IMR-90 (cell line): Measurements from ENCODE around the gene SLC22A15.

Experiments used
- BHLHE40 ChIP-seq: fragments of 150-350 bp; IDR thresholded peaks from 2 replicates; pipeline ENCODE4 v1.6.1; 2016; ENCODE audit warnings: mild to moderate bottlenecking, low read depth, low read length
- CEBPB ChIP-seq: IDR thresholded peaks from 2 replicates; pipeline ENCODE4 v1.6.1; 2012; ENCODE audit warnings: low read depth, low read length, improper control_type of control experiment
- CHD1 ChIP-seq: IDR thresholded peaks from 2 replicates; pipeline ENCODE4 v1.6.1; 2012; ENCODE audit warnings: low read depth, low read length, improper control_type of control experiment
- CTCF ChIP-seq: conservative IDR thresholded peaks from 2 replicates; pipeline ENCODE4 v1.5.1; 2012; ENCODE audit warnings: mild to moderate bottlenecking, low read depth, low read length, improper control_type of control experiment
- MAFK ChIP-seq: IDR thresholded peaks from 2 replicates; pipeline ENCODE4 v1.6.1; 2012; ENCODE audit warnings: low read depth, low read length, improper control_type of control experiment
- MAZ ChIP-seq: IDR thresholded peaks from 2 replicates; pipeline ENCODE4 v1.6.1; 2012; ENCODE audit warnings: low read depth, mild to moderate bottlenecking, low read length, improper control_type of control experiment, moderate library complexity, borderline replicate concordance
- MXI1 ChIP-seq: IDR thresholded peaks from 2 replicates; pipeline ENCODE4 v1.6.1; 2012; ENCODE audit warnings: low read depth, mild to moderate bottlenecking, low read length, moderate library complexity, borderline replicate concordance
- NFE2L2 ChIP-seq: fragments of 150-350 bp; IDR thresholded peaks from 2 replicates; pipeline ENCODE4 v1.6.1; 2016; ENCODE audit warnings: low read depth, mild to moderate bottlenecking, low read length
- POLR2A ChIP-seq: IDR thresholded peaks from 2 replicates; pipeline ENCODE4 v1.6.1; 2012; ENCODE audit warnings: mild to moderate bottlenecking, low read depth, low read length
- RAD21 ChIP-seq: IDR thresholded peaks from 2 replicates; pipeline ENCODE4 v1.6.1; 2012; ENCODE audit warnings: low read length, improper control_type of control experiment
- RCOR1 ChIP-seq: IDR thresholded peaks from 2 replicates; pipeline ENCODE4 v1.6.1; 2012; ENCODE audit warnings: mild to moderate bottlenecking, low read length, improper control_type of control experiment; ENCODE audit not compliant: insufficient replicate concordance
- RFX5 ChIP-seq: IDR thresholded peaks from 2 replicates; pipeline ENCODE4 v1.8.0; 2012; ENCODE audit warnings: low read depth, mild to moderate bottlenecking, low read length, moderate library complexity
- SMC3 ChIP-seq: fragments of 150-350 bp; IDR thresholded peaks from 2 replicates; pipeline ENCODE4 v1.6.1; 2016; ENCODE audit warnings: low read depth, mild to moderate bottlenecking, antibody characterized with exemption, low read length, moderate library complexity
- TF ChIP-seq, protein P1 (sequence below): fragments of 150-350 bp; IDR thresholded peaks from 2 replicates; pipeline ENCODE4 v1.6.1; 2017; ENCODE audit warnings: mild to moderate bottlenecking, antibody characterized with exemption, low read length, low read depth

DNA sequence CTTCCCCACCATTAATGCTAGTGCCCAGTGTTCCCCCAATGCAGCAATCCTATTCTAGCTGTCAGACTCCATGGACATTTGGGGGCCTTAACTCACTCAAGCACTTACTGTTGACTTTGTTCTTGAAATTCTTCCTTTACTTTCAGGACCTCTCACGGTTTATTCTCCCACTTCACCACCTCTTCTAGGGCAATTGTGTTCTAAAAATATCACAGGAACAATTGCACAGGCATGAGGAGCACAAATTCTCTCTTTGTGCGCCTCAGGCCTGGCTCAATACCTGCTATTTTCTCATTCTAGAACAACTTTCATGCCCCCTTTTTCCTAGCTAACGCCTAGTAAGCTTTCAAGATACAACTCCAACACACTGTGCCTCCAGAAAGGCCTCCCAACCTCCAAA is 142.2 kb downstream of the SLC22A15 start:
- TF ChIP-seq CTCF (no peak), POLR2A (no peak), MAZ (no peak), SMC3 (no peak), MXI1 (no peak), RAD21 (no peak), CHD1 (no peak), BHLHE40 (no peak), NFE2L2 (no peak), MAFK (no peak), CEBPB (no peak), RFX5 (no peak), RCOR1 (no peak)
- TF ChIP-seq, protein P1, sequence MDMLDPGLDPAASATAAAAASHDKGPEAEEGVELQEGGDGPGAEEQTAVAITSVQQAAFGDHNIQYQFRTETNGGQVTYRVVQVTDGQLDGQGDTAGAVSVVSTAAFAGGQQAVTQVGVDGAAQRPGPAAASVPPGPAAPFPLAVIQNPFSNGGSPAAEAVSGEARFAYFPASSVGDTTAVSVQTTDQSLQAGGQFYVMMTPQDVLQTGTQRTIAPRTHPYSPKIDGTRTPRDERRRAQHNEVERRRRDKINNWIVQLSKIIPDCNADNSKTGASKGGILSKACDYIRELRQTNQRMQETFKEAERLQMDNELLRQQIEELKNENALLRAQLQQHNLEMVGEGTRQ, result no peak
